ENCODE measurements around the gene EMC6. TPM values are rescaled to one million over a fixed set of nuclear protein-coding genes. Genes with fewer than 3 reads are reported as not detected.
A peak's percentile ranks its signal among the peaks of the same experiment; 100 is the strongest.

The EMC6 gene
- total and polyA plus RNA-seq, 9 donors = 16.8 to 47.1 (median 37.0) TPM

GRCh38 chr17:3663102-3664011 is 5.3 kb upstream of the EMC6 start:
- H3K36me3 ChIP-seq (ENCODE audit: control insufficient read depth, insufficient read depth, low read length) = peaks cover 48% of the 10 kb centered on the region
- WGBS (ENCODE audit: insufficient coverage) = 70% methylated on average over 31 of the region's 33 CpGs

GRCh38 chr17:3665834-3666233 is 2.8 kb upstream of the EMC6 start:
- DNase-seq = no peak
- Histone ChIP-seq H3K36me3 (ENCODE audit: control insufficient read depth, insufficient read depth, low read length) (peaks cover 41% of the 10 kb centered on the region), H3K4me3 (ENCODE audit: low read length) (no peak overlapping the region), H3K27ac (ENCODE audit: low read length) (no peak overlapping the region), H3K9me3 (replicated peaks; ENCODE audit: control insufficient read depth, low read depth, low read length) (no peaks in the 10 kb centered on the region), H3K4me1 (ENCODE audit: control insufficient read depth, insufficient read depth, low read length) (peaks cover 38% of the 10 kb centered on the region), H3K27me3 (ENCODE audit: control insufficient read depth, insufficient read depth, low read length) (no peaks in the 10 kb centered on the region)
- 79% methylated on average over 4 of the region's 5 CpGs for WGBS (ENCODE audit: insufficient coverage)

More at GRCh38 chr17:3663102-3664011, 5.3 kb upstream of the EMC6 start:
- no peaks in the 10 kb centered on the region for H3K27me3 ChIP-seq (ENCODE audit: control insufficient read depth, insufficient read depth, low read length)
- no peaks in the 10 kb centered on the region for H3K9me3 ChIP-seq (replicated peaks; ENCODE audit: control insufficient read depth, low read depth, low read length)
- H3K4me1 ChIP-seq (ENCODE audit: control insufficient read depth, insufficient read depth, low read length) = peaks cover 47% of the 10 kb centered on the region
- H3K27ac ChIP-seq (ENCODE audit: low read length) = no peak overlapping the region
- DNase-seq = no peak
- H3K4me3 ChIP-seq (ENCODE audit: low read length) = no peak overlapping the region

- no peak for DNase-seq
- Histone ChIP-seq H3K27ac (ENCODE audit: low read length) (no peak overlapping the region), H3K4me3 (ENCODE audit: low read length) (no peak overlapping the region), H3K27me3 (ENCODE audit: control insufficient read depth, insufficient read depth, low read length) (no peaks in the 10 kb centered on the region), H3K4me1 (ENCODE audit: control insufficient read depth, insufficient read depth, low read length) (peaks cover 38% of the 10 kb centered on the region), H3K9me3 (replicated peaks; ENCODE audit: control insufficient read depth, low read depth, low read length) (no peaks in the 10 kb centered on the region), H3K36me3 (ENCODE audit: control insufficient read depth, insufficient read depth, low read length) (peaks cover 38% of the 10 kb centered on the region)
- WGBS (ENCODE audit: insufficient coverage) = 57% methylated on average over 1 of the region's 6 CpGs
Observed at GRCh38 chr17:3666516-3666915, 2.1 kb upstream of the EMC6 start.

GRCh38 chr17:3667366-3668278 is 990 bp upstream of the EMC6 start:
- Histone ChIP-seq H3K27ac (ENCODE audit: low read length) (peak overlapping the region; percentile 99), H3K36me3 (ENCODE audit: control insufficient read depth, insufficient read depth, low read length) (peaks cover 36% of the 10 kb centered on the region), H3K9me3 (replicated peaks; ENCODE audit: control insufficient read depth, low read depth, low read length) (no peaks in the 10 kb centered on the region), H3K4me3 (ENCODE audit: low read length) (peak overlapping the region; percentile 91), H3K27me3 (ENCODE audit: control insufficient read depth, insufficient read depth, low read length) (no peaks in the 10 kb centered on the region), H3K4me1 (ENCODE audit: control insufficient read depth, insufficient read depth, low read length) (peaks cover 38% of the 10 kb centered on the region)
- 0% methylated on average over 30 of the region's 39 CpGs for WGBS (ENCODE audit: insufficient coverage)
- DNase-seq = peak; percentile 97

GRCh38 chr17:3669085-3669347 is 404 bp downstream of the EMC6 start:
- Histone ChIP-seq H3K27ac (ENCODE audit: low read length) (peak overlapping the region; percentile 91), H3K27me3 (ENCODE audit: control insufficient read depth, insufficient read depth, low read length) (no peaks in the 10 kb centered on the region), H3K4me3 (ENCODE audit: low read length) (peak overlapping the region; percentile 99), H3K4me1 (ENCODE audit: control insufficient read depth, insufficient read depth, low read length) (peaks cover 34% of the 10 kb centered on the region), H3K9me3 (replicated peaks; ENCODE audit: control insufficient read depth, low read depth, low read length) (no peaks in the 10 kb centered on the region), H3K36me3 (ENCODE audit: control insufficient read depth, insufficient read depth, low read length) (peaks cover 23% of the 10 kb centered on the region)
- DNase-seq = no peak
- WGBS (ENCODE audit: insufficient coverage) = 0% methylated on average over 30 of the region's 32 CpGs

- H3K9me3 ChIP-seq (replicated peaks; ENCODE audit: control insufficient read depth, low read depth, low read length) = no peaks in the 10 kb centered on the region
- 32% methylated on average over 4 of the region's 12 CpGs for WGBS (ENCODE audit: insufficient coverage)
- H3K4me1 ChIP-seq (ENCODE audit: control insufficient read depth, insufficient read depth, low read length) = peaks cover 34% of the 10 kb centered on the region
- H3K27me3 ChIP-seq (ENCODE audit: control insufficient read depth, insufficient read depth, low read length) = no peaks in the 10 kb centered on the region
- peak overlapping the region; percentile 99 for H3K4me3 ChIP-seq (ENCODE audit: low read length)
- DNase-seq = no peak
- H3K36me3 ChIP-seq (ENCODE audit: control insufficient read depth, insufficient read depth, low read length) = peaks cover 17% of the 10 kb centered on the region
- no peak overlapping the region for H3K27ac ChIP-seq (ENCODE audit: low read length)
Observed at GRCh38 chr17:3669548-3669947, 936 bp downstream of the EMC6 start.

GRCh38 chr17:3672571-3672970 is 4.0 kb downstream of the EMC6 start:
- Histone ChIP-seq H3K4me3 (ENCODE audit: low read length) (no peak overlapping the region), H3K9me3 (replicated peaks; ENCODE audit: control insufficient read depth, low read depth, low read length) (no peaks in the 10 kb centered on the region), H3K4me1 (ENCODE audit: control insufficient read depth, insufficient read depth, low read length) (peaks cover 15% of the 10 kb centered on the region), H3K27me3 (ENCODE audit: control insufficient read depth, insufficient read depth, low read length) (no peaks in the 10 kb centered on the region), H3K27ac (ENCODE audit: low read length) (no peak overlapping the region), H3K36me3 (ENCODE audit: control insufficient read depth, insufficient read depth, low read length) (peaks cover 11% of the 10 kb centered on the region)
- no peak for DNase-seq
- 100% methylated on average over 1 of the region's 4 CpGs for WGBS (ENCODE audit: insufficient coverage)

GRCh38 chr17:3675886-3676285 is 7.3 kb downstream of the EMC6 start:
- H3K36me3 ChIP-seq (ENCODE audit: control insufficient read depth, insufficient read depth, low read length) = peaks cover 13% of the 10 kb centered on the region
- DNase-seq = no peak
- no peak overlapping the region for H3K4me3 ChIP-seq (ENCODE audit: low read length)
- no peaks in the 10 kb centered on the region for H3K27me3 ChIP-seq (ENCODE audit: control insufficient read depth, insufficient read depth, low read length)
- no peaks in the 10 kb centered on the region for H3K9me3 ChIP-seq (replicated peaks; ENCODE audit: control insufficient read depth, low read depth, low read length)
- 82% methylated on average over 7 of the region's 11 CpGs for WGBS (ENCODE audit: insufficient coverage)
- no peak overlapping the region for H3K27ac ChIP-seq (ENCODE audit: low read length)
- no peaks in the 10 kb centered on the region for H3K4me1 ChIP-seq (ENCODE audit: control insufficient read depth, insufficient read depth, low read length)

GRCh38 chr17:3678095-3678820 is 9.6 kb downstream of the EMC6 start:
- H3K9me3 ChIP-seq (replicated peaks; ENCODE audit: control insufficient read depth, low read depth, low read length) = no peaks in the 10 kb centered on the region
- no peaks in the 10 kb centered on the region for H3K27me3 ChIP-seq (ENCODE audit: control insufficient read depth, insufficient read depth, low read length)
- DNase-seq = no peak
- no peak overlapping the region for H3K27ac ChIP-seq (ENCODE audit: low read length)
- 33% methylated on average over 14 of the region's 16 CpGs for WGBS (ENCODE audit: insufficient coverage)
- peaks cover 4% of the 10 kb centered on the region for H3K36me3 ChIP-seq (ENCODE audit: control insufficient read depth, insufficient read depth, low read length)
- no peak overlapping the region for H3K4me3 ChIP-seq (ENCODE audit: low read length)
- H3K4me1 ChIP-seq (ENCODE audit: control insufficient read depth, insufficient read depth, low read length) = no peaks in the 10 kb centered on the region

Measured in muscle of leg (tissue), 11 donors.